GM21723 (cell line): ENCODE results near the gene TIGAR.

Experiments used
- ATAC-seq: cut with Tn5 transposase; IDR thresholded peaks from one replicate; pipeline ENCODE4 v1.9.1; 2021; ENCODE audit warnings: mild to moderate bottlenecking, moderate library complexity; ENCODE audit not compliant: unreplicated experiment

Gene TIGAR

DNA sequence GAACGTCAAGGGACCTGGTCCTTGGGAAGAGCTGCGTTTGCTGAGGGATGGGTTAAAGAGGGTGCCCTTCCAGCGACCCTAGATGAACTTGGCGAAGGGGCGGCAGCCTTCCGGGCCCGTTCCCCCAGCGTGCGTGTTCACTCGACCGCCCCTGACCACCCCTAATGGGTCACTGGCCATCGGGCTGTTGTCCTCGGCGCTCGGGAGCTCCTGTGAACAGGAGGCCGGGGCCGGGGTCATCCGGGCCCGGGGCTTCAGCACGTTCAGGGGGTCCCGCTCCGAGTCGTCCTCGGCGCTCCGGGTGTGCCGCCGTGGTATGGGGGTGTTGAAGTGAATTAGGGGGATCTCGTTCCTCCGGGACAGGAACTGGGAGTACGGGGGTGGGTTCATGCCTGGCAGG, 49.3 kb downstream of the TIGAR start:
- no peak for ATAC-seq

DNA sequence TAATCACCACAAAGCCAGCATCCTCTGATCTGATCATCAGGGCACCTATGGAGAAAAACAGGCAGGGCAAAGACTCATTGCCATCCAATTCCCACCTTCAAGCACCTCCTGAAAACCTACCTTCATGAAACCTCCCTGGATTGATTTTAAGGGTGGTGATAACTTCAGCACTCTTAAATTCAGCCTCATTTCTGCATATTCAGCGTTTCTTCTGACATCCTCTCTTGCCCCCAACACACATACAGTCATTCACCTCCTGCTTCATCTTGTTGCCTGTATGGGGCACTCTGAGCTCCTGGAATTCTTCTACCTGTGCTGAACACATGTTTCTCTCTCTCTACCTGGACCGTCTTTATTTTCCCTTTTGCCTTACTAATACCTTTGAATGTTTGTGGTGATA, 51.6 kb downstream of the TIGAR start:
- no peak for ATAC-seq

DNA sequence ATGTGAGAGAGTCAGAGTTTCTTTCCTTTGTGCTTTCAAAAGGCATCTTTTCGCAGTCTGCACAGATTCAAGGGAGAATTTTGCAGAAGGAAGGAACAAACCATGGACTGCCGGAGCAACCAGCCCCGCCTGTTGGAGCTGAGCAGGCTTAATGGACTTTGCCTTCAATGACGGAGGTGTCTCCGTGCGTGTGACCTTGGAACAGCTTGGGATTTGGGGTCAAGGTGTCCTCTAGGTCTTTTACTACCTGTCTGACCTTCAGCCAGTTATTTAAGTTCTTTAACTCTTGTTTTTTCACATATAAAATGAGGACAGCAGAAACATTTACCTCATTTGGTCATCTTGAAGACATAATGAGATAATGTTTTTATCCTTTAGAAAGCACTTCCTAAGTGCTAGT, 54.4 kb downstream of the TIGAR start:
- no peak for ATAC-seq

DNA sequence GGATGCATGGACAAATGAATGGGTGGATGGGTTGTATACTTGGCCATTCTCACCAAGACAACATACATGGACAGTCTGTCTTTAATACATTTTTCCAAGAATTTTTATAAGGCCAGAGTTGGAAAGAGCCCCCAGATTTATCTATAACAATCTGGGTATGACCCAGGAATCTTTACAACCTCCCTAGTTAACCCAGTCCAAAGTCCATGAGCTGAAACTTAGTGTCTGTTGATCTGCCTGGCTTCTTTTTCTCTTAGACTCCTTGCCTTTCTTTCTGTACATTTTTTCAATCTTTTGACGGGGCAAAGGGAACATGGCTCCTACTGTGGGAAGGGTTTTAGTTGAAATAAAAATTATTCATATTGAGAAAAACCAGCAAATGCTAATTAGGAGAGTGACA, 57.8 kb downstream of the TIGAR start:
- ATAC-seq = no peak

DNA sequence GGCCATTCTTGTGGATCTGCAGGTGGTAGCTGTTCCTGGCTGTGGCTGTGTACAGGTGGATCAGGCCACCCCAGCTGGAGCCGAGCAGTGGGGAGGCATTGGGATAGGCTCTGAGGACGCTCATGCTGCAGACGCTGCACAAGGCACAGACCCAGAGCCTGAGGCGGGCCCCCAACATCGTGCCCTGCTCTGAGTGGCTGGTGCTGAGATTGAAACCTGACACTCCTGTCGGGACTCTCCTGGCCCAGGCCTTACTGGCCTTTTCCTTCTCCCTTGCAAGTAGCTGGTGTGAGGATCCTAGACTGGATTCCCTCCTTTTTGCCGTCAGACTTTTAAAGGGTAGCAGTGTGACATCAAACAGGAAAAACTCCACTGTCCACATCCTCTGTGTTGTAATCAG, 58.4 kb downstream of the TIGAR start, which contains the start of gene FGF23:
FGF23 (minus strand) TSS at position 308 of the 400 bp plus-strand sequence; CDS start at position 178, 130 bp downstream.
- ATAC-seq = no peak

DNA sequence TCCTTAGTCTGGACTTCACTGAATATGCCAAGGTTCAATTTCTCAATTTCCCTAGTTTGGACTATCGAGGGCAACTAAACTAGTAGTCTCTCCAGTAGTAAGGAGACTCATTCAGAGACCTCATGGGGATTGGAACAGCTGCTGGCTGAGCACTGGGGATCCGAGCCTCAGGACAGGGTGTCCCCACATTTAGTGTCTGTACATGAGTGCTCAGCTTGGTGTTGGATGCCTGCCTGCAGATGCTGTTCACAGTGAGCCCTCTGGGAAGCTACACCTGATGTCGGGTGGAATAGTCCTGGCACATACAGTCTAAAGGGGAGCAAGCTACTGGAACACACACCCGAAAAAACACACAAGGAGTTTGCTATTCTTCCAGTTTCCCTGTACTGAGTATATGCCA, 59.3 kb downstream of the TIGAR start:
- ATAC-seq = no peak

DNA sequence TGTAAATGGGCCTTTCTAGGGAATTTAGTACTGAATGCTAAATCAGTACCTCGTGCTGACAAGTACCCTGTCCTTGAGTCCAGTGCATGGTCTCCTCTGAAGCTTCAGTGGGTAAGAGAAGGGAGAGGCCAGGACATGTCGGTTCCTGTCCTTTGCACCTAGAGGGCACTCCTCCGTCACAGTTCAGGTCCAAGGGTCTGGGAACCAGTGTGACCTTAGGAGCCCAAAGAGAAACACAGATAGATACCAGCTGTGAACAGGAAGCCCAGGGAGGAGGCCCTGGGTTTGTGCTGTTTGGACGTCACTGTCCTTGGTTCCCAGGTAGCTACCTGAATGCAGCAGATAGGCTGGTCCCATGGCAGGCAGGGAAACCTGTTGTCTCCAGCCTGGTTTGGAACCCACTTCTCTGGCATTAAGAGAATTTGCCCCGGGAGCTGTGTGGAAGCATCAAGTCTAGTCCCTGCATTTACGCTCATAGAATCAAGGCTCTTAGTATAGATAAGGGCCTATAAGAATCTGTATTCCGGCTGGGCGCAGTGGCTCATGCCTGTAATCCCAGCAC, 62.4 kb downstream of the TIGAR start:
- ATAC-seq = no peak

DNA sequence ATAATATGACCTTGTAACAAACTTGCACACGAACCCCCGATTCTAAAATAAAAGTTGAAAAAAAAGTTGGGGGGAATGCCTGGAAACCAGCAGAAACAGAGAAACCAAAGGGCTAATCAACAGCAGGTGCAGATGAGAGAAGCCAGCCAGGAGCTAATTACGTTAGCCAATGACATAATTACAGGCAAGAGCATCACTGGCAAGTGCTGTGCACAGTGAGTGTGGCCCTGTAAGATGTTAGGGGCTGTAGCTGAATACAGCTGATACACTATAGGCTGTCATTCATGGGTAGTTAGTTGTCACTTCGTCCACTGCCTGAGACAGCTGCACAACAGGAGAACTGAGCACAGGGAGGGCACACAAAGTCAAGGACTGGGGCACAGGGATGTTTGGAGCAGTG, 65.8 kb downstream of the TIGAR start:
- ATAC-seq = no peak

DNA sequence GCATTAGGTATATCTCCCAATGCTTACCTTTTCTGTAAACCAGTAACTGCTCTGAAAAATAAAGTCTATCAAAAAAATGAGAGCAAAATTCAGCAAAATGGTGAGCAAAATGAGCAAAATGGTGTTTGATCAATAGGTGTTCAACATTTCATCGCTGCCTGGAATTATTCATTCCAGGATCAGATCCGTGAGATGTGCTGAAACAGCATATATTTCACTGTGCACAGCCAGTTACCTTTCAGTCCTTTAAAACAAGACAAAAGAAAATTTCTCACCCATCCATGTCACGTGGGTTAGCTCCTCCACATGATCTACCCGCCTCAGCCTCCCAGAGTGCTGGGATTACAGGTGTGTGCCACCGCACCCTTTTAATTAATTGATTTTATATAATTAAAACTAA, 66.6 kb downstream of the TIGAR start:
- no peak for ATAC-seq

DNA sequence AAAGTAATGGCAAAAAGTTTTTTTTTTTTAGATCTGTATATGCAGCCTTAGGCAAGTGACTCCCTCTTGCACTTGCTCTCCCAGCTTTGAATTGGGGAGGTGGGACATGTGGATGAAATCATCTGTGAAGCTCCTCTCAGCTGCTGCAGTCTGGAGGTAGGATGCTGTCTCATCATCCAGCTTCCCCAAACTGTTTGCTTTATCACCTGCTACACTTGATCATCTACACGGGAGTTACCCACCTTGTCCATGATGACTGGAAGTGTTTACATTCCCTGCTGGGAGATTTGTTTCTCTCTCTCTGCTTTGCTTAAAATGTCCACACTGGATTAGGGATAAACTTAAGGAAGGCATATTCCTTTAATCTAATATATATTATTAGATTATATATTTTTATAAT, 67.0 kb downstream of the TIGAR start:
- no peak for ATAC-seq

DNA sequence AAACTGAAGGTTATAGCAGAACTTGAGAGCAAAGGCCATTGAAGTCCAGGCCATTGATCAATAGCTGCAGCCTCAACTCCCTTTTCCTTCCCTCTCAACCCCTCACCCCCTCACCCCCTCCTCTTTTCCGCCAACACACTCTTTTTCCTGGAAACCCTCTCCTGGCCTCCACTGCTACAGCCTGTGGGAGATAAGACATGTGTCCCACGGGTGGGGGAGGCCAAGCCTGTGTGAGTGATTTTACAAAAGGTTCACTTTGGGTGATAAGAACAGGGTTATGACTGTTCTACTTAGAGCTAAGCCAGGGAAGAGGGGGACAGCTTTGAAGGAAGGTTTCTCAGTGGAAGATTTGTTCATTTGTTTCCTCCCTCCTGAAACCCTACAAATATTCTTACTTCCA, 67.6 kb downstream of the TIGAR start:
- no peak for ATAC-seq

DNA sequence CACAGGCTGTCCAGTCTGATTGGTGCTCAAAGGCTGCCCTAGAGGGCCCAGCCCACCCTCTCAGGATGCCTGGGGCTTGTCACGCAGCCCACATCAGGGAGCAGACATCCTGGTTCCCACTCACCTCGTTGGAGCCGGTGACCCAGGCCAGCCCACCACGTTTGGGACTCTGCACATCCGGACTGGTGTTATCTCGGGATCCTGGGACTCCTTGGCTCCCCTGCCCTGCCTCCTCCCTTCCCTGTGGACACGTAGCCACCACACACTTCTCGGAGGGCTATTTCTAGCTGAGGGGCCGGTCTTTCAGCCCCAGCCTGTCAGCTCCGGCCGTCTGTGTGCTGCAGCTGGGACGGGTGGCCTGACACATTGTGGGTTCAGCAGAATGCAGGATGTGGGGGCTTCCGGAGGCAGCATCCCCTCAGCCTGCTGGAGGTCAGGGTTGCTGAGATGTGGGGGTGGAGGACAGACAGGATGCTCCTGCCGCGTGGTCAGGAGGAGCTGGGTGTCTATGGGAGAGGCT, 71.3 kb downstream of the TIGAR start:
- ATAC-seq = no peak

DNA sequence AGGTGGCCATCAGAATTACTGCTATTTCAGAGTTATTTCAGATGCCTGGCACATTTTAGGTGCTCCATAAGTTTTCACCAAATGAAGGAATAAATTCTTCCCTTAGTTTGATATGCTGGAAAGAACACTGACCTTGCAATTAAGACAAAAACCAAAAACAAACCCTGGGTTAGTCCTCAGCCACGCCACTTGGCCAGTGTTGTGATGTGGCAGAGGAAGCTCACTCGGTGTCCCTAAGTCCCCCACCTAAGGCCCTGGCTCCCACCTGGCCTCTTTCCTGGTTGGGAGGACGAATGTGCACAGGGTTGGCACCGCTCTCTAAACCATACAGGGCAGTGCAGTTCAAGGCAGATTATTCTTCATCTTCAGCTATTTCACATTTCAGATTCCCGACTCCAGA, 72.2 kb downstream of the TIGAR start:
- ATAC-seq = no peak

DNA sequence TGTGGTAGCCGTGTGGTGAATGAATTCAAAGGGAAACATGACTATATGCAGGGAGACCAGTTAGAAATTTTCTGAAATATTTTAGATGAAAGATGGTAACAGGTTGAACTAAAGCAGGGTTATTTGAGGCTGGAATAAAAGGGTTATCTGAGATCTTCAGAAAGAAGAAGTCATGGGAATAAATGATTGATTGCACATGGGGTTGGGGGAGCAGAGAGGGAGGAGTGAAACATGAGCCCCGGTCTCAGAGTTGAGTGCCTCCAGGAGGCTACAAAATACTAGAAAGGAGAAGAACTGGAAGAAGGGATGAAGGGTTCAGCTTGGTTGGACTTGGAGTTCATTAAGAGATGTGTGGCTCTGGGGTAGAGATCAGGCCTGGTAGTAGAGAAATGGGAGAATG, 74.8 kb downstream of the TIGAR start:
- ATAC-seq = no peak

DNA sequence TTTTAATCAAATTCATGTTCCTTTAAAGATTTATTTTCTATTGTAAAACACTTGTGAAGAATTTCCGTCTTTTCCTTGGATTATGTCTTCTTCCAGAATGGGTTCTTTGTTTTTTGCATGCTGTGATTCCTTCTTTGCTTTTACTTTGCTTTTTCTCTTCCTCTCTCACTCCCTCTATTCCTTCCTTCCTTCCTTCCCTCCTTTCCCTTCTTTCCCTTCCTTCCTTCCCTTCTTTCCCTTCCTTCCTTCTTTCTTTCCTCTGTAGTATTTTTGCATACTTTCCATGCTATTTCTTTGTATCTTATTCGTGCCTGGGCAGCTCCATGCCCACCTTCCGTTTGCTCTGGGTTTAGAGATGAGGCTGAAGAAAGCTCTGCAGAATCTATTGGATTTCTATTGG, 80.1 kb downstream of the TIGAR start:
- no peak for ATAC-seq

DNA sequence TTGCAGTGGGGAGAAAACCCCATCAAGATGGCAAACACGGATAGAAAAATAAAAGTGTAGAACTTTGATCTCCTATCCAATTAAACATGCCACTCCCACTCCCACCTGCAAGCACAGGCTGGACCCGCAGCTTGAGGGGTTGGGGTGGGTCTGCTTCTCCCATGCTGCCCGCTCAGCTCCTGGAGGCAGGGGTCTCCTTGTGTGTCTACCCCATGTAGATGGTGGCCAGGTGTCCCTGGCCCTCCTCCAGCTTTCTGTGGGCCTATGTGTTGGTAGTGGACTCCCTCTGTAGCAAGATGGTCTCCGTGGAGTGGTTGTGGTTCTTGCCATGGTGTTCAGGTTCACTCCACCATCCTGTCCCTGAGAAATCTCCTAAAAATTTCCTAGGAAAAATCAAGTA, 82.0 kb downstream of the TIGAR start:
- no peak for ATAC-seq
